Activated naive CD4-positive, alpha-beta T cell treated with anti-CD3 and anti-CD28 coated beads, Interleukin-2, amount 50 U/mL, for 16 hours (primary cell): ENCODE data around the gene SRSF4.
A peak's percentile ranks its signal among the peaks of the same experiment; 100 is the strongest.

Experiments
- DNase-seq: peaks from one replicate; pipeline ENCODE4 v3.0.0-alpha.2; 2020

The SRSF4 gene

DNA sequence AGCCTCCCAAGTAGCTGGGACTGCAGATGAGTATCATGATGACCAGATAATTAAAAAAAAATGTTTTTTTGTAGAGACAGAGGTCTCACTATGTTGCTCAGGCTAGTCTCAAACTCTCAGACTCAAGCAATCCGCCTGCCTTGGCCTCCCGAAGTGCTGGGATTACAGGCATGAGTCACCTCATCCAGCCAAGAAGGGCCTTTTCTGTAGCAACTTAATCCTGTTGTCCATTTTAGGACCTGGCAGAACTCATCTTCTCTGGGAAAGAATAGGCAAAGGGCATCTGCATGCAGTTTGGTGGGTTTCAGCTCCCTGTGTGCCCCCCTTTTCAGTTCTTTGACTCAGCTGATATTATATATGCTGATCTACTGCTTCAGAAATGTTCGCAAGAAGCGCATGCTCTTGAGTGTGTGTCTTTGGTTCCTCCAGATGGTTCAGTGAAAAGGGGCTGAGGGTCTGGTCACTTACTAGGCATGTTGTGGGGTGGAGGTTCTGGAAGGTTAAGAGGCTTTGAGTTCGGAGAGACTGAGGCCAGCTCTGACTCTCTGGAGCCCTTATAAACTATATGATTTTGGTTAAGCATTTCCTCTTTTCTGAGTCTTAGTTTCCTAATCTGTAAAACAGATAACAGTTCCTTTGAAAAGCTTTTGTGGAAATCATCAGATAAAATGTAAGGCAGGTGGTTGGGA, 19.4 kb upstream of the SRSF4 start:
- DNase-seq: no peak

DNA sequence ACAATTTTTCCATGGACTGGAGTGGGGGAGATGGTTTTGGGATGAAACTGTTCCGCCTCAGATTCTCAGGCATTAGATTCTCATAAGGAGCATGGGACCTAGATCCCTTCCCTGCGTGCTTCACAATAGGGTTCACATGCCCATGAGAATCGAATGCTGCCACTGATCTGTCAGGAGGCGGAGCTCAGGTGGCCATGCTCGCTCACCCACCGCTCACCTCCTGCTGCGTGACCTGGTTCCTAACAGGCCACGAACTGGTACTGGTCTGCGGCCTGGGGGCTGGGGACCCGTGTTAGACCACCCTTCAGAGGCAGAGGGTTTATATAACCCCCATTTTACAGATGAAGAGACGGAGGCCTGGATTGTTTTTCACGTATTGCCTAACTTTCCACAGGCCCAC, 16.3 kb upstream of the SRSF4 start:
- DNase-seq: no peak

DNA sequence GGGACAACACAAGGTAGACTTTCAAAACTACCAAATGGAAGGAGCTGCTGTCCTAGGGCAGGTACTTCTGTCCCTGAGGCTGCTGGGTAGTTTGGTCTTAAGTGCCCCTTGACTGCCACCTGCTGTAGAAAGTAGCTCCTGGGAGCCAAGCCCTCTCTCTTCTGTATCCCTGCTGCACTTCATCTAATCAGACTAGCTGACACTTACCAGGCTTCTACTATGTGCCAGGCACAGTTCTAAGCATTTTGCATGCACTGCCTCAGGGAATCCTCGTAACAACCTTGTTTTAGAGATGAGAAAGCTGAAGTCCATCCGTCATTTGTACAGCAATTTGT, 15.9 kb upstream of the SRSF4 start:
- DNase-seq: peak; percentile 18

DNA sequence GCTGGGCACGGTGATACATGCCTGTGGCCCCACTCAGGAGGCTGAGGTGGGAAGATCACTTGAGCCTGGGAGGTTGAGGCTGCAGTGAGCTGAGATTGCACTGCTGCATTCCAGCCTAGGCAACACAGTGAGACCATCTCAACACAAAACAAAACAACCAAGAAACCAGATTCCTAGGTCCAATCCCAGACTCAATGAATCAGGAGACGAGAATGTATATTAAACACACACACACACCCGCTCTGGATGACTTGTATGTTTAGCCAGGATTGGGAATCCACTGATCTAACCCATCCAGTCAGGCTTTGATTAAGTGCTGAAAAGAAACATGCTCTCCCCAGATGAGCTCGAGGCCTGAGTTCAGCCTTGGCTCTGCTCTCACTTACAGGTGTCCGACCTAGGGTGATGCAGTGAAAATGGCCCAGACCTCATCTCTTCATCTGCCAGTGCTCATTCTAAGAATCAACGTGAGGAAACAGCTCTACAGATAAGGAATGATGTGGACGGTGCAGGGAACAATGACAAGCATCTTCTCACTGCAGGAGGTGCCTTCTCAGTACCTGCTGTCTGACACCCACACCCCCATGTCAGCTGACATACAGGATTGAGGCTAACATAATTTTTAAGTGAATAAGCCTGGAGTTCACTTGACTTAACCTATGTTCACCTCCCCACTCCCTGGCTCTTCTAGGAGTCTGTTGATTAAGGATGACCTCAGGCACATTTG, 15.3 kb upstream of the SRSF4 start:
- DNase-seq: no peak

DNA sequence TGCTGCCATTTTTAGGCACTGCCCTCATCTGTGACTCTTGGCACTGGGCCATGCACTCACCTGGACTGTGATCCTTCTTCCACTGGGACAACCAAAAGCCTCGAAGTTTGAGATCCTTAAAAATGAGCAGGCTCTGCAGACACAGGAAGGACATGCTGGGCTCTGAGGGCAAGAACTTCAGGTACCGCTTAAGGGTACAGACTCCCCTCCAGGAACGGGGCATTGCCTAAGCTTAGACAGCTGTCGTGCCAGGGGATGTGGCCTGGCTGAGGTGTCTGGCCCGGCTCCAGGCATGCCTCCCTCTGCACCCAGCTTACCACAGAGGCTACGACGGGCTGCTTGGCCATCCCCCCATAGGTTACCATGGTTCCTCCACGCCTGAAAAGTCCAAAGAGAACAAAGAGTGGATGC, 14.2 kb upstream of the SRSF4 start:
- no peak for DNase-seq

DNA sequence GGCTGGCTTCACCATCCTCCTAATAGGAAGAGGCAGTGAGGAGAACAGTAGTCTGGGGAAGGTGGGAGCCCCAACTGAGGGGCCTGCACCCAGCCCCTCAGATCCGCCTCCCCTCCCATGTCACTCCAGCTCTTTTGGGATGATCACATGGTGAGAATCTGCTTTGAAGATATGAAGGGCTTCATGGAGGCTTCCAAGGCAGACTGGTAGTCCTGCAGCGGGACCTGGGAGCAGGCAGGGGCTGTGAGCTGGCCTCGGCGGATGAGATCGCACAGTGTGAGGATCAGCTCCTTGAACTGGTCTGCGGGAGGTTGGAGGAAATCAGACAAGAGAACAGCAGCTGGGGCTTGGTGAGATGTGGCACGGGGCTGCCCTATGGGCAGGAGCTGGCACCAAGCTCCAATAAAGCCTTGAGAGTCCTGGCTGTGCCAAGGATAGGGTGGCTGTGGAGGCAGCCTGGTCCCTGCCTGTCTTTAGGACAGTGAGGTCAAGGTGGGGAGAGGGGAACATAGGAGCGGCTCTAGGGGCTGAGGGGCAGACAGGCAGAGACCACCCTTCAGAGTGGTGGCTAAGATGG, 12.3 kb upstream of the SRSF4 start:
- DNase-seq: no peak

DNA sequence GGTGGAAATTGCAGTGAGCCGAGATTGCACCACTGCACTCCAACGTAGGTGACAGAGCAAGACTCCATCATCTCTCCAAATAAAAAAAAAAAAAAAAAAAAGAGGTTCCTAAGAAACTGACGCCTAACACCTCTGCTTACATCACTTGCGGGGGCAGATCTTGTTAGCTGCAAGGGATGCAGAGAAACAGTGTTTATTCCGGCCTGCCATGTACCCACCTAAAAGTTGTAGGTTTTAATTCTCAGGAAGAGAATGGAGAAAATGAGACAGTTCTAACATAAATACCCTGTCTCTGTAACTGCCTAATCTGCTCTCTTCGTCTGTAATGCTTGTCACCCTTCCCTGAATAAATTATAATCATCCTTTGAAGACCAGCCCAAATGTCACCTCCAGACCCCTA, 9.0 kb upstream of the SRSF4 start:
- no peak for DNase-seq

DNA sequence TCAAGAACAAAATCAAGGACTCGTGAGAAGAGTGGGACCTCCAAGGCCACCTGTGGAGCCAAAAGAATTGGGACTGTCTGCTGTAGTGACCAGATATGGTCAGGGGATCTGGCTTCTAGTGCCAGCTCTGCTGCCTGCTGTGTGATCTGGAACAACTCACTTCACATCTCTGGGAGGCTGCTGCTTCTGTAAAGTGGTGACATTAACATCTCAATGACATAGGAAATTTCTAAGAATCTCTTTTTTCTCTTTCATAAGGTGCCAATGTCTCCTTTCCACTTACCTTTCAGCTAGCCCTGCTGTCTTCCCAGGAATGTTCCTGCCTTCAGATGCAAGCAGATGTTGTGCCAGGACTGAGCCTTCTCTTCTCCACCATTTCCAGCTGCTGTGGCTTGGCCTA, 5.0 kb upstream of the SRSF4 start:
- DNase-seq: no peak

DNA sequence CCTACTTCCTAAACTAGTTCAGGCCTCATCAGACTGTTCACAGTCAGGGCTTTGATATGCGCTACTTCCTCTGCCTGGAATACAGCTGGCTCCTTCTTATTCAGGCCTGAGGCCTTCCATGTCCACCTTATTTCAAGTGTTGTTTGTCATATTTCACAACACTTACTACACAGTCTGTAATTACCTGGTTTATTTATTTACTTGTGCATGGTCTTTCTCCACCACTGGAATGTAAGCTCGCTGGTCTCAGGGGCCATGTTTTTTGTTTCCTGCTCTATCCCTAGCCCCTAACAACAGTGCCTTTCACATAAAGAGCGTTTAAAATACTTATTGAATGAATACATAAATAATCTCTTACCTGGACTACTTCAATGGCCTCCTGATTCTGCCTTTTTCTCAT, 4.6 kb upstream of the SRSF4 start:
- no peak for DNase-seq

DNA sequence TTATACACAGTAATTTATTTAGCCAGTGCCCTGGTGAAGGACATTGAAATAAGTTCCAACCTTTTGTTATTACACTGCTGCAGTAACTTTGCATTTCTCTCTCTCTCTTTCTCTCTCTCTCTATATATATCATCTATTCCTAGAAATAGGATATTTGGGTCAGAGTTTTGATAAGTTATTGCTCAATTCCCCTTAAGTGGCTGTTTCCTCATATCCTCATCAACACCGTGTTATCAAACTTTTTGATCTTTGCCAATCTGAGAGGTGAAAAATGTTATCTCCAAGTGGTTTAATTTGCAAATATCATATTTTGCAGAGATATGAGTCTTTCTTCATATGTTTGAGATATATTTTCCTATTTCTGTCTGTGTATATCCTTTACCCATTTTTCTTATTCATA, 1.6 kb upstream of the SRSF4 start:
- DNase-seq: no peak

DNA sequence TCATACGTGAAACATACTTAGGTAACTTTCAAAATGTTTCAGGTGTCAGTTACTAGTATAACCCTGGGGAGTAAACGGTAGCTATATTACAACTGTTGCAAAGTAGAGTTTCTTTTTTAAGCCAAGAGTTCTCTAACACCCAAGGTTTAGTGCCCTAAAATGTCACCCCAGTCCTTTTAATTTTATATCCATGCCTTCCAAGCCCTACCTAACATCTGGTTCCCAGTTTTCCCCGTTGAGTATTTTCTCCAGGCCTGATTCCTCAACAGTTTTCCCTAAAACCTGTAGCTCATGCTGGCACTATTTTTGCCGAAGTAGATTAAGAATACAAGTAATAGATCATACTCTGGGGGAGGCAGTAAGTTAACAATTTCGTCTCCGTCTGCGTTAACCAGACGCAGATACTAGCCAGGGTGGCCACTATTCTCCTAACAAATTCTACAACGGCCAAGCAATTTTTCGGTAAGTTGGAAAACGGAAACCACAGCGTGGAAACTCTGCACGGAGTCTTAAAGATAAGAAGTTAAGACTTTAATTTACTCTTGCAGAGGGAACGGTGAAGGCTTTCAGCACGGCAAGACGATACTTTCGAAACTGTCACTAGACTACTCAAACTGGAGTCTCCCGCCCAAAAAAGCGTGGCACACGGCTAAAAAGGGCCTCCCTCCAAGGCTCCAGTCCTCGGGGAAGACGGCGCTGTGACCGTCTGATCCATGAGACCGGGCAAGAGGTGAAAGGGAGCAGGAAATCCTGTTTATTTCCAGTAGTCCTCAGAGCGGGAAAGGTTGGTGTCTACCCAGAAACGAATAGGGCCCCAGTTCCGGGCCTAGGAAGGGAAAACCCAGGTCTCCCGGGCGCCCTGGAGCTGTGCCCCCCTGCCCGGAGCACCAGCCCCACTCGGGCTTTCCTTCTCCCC, 945 bp downstream of the SRSF4 start:
- peak; percentile 38 for DNase-seq

DNA sequence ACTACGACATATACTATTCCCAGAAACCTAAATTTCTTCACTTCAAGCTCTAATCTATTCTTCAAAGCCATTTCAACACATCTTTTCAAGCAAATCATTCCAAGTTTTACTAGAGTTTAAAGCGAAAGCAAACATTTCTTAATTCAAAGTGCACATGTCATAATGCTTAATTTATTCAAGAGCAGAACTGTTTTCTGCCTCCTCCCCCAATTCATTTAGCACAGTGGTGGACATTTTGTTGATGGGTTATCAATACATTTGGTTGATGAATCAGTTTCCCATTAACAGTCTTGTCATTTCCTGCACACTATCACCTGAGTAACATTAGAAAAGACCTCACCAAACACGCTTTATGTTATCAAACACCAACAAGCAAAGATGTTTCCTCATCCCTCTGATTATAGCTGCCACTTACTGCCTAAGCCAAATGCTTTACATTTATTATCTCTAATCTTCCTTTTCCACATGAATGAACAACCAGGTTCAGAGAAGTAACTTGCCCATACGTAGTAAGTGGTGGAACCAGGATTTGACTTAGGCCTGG, 2.0 kb downstream of the SRSF4 start:
- no peak for DNase-seq

DNA sequence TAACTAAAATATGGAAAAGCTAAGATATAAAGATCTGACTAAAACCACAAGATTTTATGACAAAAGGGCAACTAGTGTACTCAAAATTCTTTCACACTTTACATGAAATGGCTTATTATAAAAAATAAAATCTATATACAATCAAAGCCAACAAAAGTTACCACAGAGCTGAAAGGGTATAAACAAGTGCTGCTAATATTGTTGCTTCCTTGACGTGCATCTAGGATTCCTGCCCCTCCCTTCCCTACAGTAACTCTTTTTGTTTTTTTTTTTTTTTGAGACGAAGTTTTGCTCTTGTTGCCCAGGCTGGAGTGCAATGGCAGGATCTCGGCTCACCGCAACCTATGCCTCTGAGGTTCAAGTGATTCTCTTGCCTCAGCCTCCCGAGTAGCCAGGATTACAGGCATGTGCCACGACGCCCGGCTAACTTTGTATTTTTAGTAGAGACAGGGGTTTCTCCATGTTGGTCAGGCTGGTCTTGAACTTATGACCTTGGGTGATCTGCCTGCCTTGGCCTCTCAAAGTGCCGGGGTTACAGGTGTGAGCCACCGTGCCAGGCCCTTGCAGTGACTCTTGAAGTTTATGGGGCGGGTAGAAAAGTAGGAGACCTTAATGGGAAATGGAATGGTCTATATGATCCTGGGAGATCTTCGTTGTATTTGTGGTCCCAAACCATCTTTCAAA, 4.5 kb downstream of the SRSF4 start:
- no peak for DNase-seq

DNA sequence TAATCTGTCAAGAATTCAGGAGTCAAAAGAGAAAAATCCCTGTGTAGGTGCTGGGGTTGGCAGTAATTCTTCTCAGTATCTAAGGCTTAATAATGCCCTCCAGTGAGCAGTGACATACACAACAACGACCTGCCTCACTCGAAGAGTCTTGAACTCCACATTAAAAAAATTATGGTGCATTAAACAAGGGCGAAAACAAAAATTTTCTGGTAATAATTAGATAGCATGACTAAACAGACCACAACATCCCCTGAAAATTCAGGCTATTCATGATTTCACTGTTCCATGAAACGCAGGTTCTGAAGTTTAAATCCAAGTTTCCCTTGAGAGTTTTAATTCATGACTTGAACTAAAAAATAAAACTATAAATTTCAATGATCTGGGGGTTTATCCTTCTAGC, 5.1 kb downstream of the SRSF4 start:
- DNase-seq: no peak

DNA sequence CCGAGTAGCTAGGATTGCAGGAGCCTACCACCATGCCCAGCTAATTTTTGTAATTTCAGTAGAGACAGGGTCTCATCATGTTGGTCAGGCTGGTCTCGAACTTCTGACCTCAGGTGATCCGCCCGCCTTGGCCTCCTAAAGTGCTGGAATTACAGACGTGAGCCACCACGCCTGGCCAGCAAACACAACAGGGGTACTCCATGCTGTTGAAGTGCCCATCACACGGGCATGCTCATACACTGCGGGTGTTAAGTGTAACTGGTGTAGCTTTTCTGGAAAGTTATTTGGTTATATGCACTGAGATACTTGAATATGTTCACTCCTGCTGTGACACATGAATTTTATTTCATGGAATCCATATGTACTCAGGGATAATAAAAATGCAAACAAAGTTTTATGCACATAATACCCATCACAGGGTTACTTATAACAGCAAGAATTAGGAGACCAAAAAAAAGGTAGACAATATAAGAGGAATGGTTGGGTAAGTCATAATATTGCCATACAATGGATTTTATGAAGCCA, 9.2 kb downstream of the SRSF4 start:
- DNase-seq: no peak

DNA sequence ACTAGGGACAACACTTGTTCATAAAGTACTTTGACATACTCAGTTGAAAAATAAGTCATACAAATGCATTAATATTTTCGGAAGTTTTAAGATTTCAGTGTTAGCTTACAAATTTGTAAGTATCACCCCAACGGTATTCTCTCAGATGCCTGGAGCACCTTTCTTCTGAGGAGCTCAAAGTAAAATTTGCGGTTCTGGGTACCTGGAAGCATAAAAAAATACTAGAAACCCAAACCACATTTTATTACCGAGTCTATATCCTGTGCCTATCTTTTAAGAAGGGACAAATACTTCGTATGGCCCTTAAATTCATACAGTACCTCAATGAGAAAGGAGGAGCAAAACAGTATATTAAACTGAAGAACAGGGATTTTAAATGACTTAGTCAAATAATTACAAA, 10.2 kb downstream of the SRSF4 start:
- DNase-seq: no peak

DNA sequence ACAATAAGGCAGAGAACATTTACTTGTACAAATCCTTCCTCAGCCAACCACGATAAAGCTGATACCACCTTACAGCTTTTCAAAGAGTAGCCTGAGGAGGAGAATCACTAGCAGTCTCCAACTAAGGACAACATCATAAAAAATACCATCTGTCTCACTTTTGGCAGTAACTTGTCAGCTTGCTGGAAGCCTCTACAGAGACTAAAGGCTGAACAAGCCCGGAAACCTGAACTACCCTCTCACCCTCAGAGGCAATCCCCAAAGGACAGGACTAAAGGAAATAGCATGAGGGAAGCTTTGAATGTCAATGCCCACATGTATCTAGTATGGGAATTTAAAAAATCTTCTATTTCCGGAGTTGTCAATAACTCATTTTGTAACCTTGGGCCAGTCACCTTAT, 10.6 kb downstream of the SRSF4 start:
- no peak for DNase-seq

DNA sequence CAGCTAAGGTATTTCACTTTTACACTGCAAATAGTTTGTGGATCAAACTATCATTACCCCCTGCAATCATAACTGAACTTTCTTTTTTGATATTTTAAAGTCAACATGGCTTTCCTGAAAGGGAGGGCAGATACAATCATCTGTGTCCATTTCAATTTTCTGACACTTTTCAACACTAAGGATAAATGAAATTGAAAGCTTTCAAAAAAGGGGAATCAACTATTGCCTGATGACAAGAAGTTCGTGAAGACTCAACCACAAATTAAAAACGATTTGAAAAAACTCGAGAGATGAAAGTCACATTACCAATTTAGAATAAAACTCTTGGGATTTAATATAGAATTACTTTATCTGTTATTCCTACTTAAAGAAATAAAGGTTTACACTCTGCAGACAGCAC, 11.7 kb downstream of the SRSF4 start:
- DNase-seq: no peak

DNA sequence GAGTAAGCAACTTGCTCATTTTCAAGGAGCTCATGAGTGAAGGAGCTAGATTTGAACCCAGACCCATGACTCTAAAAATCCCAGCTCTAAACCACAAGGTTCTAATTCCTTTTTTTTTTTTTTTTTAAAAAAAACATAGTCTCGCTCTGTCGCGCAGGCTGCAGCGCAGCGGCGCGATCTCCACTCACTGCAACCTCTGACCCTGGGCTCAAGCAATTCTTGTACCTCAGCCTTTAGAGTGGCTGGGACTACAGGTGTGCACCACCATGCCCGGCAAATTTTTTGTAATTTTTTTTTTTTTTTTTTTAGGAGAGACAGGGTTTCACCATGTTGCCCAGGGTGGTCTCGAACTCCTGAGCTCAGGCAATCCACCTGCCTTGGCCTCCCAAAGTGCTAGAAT, 13.8 kb downstream of the SRSF4 start:
- DNase-seq: no peak

DNA sequence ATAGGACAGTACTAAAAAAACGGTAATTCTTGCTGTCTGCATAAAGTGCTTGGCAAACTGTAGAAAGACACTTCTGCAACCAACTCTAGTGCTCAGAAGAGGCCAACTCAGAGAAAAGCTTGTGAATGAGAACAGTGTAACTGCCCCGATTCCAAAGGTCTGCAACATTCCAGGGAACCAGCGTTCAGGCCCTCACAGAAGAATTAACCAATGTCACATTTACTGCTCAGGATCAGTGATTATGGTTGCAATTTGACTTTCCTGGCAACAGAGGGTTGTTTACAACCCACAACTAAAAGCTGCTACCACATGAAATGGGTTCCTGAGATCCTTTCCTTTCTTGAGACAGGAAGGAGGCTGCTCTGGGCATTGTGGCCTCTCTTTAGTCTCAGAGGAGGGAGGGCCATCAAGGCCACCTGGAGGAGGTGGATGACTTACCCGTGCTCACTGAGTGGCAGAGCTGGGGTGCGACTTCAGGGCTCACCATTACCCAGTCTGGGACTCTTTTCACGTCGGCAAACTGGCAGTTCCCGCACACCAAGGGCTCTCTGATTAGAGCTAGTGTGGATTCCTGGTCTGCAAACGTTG, 15.3 kb downstream of the SRSF4 start:
- DNase-seq: no peak

DNA sequence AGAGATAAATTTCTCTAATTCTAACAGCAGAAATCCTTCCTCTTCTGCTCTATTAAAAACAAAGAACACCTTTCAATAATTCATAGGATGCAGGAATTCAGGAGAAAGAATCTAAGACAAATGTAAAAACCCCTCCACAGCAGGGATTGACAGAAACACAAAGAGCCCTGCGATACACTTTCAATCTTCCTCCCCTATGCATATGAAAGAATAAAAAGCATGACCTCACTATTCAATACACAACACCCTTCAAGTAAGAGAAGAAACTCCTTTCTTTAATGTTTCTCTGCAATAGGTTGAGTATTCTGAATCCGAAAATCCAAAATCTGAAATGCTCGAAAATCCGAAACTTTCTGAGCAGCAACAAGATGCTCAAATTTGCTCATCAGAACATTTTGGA, 17.1 kb downstream of the SRSF4 start:
- no peak for DNase-seq
